ENCODE results near the gene ACO2. TPM values are rescaled to one million over a fixed set of nuclear protein-coding genes. Genes with fewer than 3 reads are reported as not detected.

The ACO2 gene
- total and polyA plus RNA-seq, 2 of the 4 experiments (the other 2 are of a cell fraction), result 71.3 to 72.9 TPM

DNA sequence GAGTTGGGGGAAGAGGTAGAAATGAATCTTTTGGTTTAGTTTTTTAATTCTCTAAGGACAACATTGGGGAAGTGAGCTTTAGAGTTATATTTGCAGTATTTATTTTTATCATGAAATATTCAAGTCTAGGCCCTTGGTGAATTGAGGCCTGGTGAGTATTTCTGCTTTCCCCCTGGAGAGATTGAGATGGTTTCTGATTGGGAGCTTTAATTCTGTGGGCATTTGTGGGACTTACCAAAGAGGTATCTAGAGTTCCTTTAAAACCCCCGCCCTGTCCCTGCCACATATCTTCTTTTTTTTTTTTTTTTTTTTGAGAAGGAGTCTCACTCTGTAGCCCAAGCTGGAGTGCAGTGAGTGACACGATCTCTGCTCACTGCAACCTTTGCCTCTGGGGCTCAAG, 9.6 kb downstream of the ACO2 start:
- CTCF ChIA-PET, result no interaction called here
- Histone ChIP-seq H3K36me3 (ENCODE audit: control insufficient read depth, insufficient read depth, low read length) (no peaks in the 10 kb centered on the region), H2BK5ac (ENCODE audit: low read depth, low read length, poor library complexity, severe bottlenecking) (no peak overlapping the region), H4K20me1 (ENCODE audit: insufficient read depth, low read length) (peaks cover 46% of the 10 kb centered on the region), H2AFZ (replicated peaks; ENCODE audit: low read length, poor library complexity) (no peak overlapping the region), H2AK5ac (ENCODE audit: low read depth, low read length) (no peak overlapping the region), H3K4me2 (ENCODE audit: low read depth, low read length) (no peak overlapping the region), H3K23ac (ENCODE audit: low read depth, low read length) (no peak overlapping the region), H3K14ac (replicated peaks; ENCODE audit: low read depth, low read length) (no peak overlapping the region), H4K5ac (ENCODE audit: low read depth, low read length) (no peak overlapping the region), H3K27me3 (ENCODE audit: control insufficient read depth, insufficient read depth, low read length) (no peaks in the 10 kb centered on the region), H3K56ac (ENCODE audit: extremely low read depth, insufficient read depth, low read length) (no peak overlapping the region), H3K4me1 (ENCODE audit: control insufficient read depth, insufficient read depth, low read length) (peaks cover 37% of the 10 kb centered on the region), H3K9ac (ENCODE audit: low read depth, low read length) (no peak overlapping the region), H2AK9ac (replicated peaks; ENCODE audit: low read depth, low read length, poor library complexity) (no peak overlapping the region), H3K27ac (ENCODE audit: insufficient read depth, low read length) (no peak overlapping the region), H3K4ac (ENCODE audit: low read depth, low read length) (no peak overlapping the region), H2BK15ac (ENCODE audit: low read depth, low read length) (no peak overlapping the region), H4K8ac (ENCODE audit: low read depth in 2 of 2, low read length in 2 of 2) (no peak overlapping the region), H2BK120ac (ENCODE audit: low read depth, low read length) (no peak overlapping the region), H3K4me3 (ENCODE audit: insufficient read depth, low read depth, low read length) (no peak overlapping the region), H3K18ac (ENCODE audit: low read depth, low read length) (no peak overlapping the region), H3K9me3 (ENCODE audit: control insufficient read depth, insufficient read depth, low read length) (no peaks in the 10 kb centered on the region), H3K9me1 (ENCODE audit: insufficient read depth, low read length) (peaks cover 30% of the 10 kb centered on the region), H2BK20ac (ENCODE audit: low read depth, low read length) (no peak overlapping the region), H3K79me1 (ENCODE audit: low read depth in 1 of 2, low read length in 2 of 2) (peaks cover 23 to 81% of the 10 kb centered on the region in 2 experiments), H4K91ac (ENCODE audit: insufficient read depth, low read depth, low read length) (no peak overlapping the region)
- intact Hi-C loops (cut with micrococcal nuclease), result no loop called here
- dilution Hi-C loops (cut with HindIII; ENCODE audit: low sequenced_read_pairs, unreplicated experiment), result no loop called here
- POLR2A ChIA-PET (ENCODE audit: unreplicated experiment), result interaction anchor here (1.5 kb wide), 1 partner anchor 10 kb away, joined by 3 read pairs; the partner anchor contains the start of gene PHF5A
- in situ Hi-C loops (cut with MboI; ENCODE audit: low sequenced_read_pairs), result no loop called here
- no TSS peak for BruUV-seq (replicated peaks)
- no peak for ATAC-seq (ENCODE audit: low read depth)
- no peak for DNase-seq
- TF ChIP-seq RCOR1 (IDR thresholded peaks at IDR 0.05; ENCODE audit: insufficient replicate concordance, low read length) (no peak), BHLHE40 (IDR thresholded peaks at IDR 0.05; ENCODE audit: low read depth, low read length) (no peak), NFE2L2 (IDR thresholded peaks at IDR 0.05; ENCODE audit: low read depth, low read length) (no peak), RFX5 (IDR thresholded peaks at IDR 0.05; ENCODE audit: low read depth, low read length) (no peak), MAZ (IDR thresholded peaks at IDR 0.05; ENCODE audit: borderline replicate concordance, low read depth, low read length) (no peak), MXI1 (IDR thresholded peaks at IDR 0.05; ENCODE audit: borderline replicate concordance, low read depth, low read length) (no peak), POLR2A (IDR thresholded peaks at IDR 0.05; ENCODE audit: low read depth, low read length) (no peak), FOS (IDR thresholded peaks at IDR 0.05; ENCODE audit: low read depth, low read length) (no peak), SMC3 (IDR thresholded peaks at IDR 0.05; ENCODE audit: low read depth, low read length) (no peak), MAFK (IDR thresholded peaks at IDR 0.05; ENCODE audit: low read depth, low read length) (no peak), CEBPB (IDR thresholded peaks at IDR 0.05; ENCODE audit: low read depth, low read length) (no peak), RAD21 (IDR thresholded peaks at IDR 0.05; ENCODE audit: low read length) (no peak), CHD1 (IDR thresholded peaks at IDR 0.05; ENCODE audit: low read depth, low read length) (no peak)
- TF ChIP-seq, protein P1, sequence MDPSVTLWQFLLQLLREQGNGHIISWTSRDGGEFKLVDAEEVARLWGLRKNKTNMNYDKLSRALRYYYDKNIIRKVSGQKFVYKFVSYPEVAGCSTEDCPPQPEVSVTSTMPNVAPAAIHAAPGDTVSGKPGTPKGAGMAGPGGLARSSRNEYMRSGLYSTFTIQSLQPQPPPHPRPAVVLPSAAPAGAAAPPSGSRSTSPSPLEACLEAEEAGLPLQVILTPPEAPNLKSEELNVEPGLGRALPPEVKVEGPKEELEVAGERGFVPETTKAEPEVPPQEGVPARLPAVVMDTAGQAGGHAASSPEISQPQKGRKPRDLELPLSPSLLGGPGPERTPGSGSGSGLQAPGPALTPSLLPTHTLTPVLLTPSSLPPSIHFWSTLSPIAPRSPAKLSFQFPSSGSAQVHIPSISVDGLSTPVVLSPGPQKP (IDR thresholded peaks at IDR 0.05; ENCODE audit: borderline replicate concordance, low read depth, low read length), result no peak
- TF ChIP-seq, protein P2, sequence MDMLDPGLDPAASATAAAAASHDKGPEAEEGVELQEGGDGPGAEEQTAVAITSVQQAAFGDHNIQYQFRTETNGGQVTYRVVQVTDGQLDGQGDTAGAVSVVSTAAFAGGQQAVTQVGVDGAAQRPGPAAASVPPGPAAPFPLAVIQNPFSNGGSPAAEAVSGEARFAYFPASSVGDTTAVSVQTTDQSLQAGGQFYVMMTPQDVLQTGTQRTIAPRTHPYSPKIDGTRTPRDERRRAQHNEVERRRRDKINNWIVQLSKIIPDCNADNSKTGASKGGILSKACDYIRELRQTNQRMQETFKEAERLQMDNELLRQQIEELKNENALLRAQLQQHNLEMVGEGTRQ (IDR thresholded peaks at IDR 0.05; ENCODE audit: low read depth, low read length), result no peak
- TF ChIP-seq, protein P3, sequence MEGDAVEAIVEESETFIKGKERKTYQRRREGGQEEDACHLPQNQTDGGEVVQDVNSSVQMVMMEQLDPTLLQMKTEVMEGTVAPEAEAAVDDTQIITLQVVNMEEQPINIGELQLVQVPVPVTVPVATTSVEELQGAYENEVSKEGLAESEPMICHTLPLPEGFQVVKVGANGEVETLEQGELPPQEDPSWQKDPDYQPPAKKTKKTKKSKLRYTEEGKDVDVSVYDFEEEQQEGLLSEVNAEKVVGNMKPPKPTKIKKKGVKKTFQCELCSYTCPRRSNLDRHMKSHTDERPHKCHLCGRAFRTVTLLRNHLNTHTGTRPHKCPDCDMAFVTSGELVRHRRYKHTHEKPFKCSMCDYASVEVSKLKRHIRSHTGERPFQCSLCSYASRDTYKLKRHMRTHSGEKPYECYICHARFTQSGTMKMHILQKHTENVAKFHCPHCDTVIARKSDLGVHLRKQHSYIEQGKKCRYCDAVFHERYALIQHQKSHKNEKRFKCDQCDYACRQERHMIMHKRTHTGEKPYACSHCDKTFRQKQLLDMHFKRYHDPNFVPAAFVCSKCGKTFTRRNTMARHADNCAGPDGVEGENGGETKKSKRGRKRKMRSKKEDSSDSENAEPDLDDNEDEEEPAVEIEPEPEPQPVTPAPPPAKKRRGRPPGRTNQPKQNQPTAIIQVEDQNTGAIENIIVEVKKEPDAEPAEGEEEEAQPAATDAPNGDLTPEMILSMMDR (conservative IDR thresholded peaks at IDR 0.05; ENCODE audit: low read depth, low read length), result no peak
- WGBS, 2 experiments (ENCODE audit: extremely low coverage in 2 of 2, insufficient read length in 1 of 2), result no CpG with 5 or more reads among the region's 2 CpGs
